HCT116 (cell line): ENCODE data around the gene CELF2. TPM values are rescaled to one million over a fixed set of nuclear protein-coding genes. Genes with fewer than 3 reads are reported as not detected.

ENCODE experiments used
- ATAC-seq: fragments of 200-7000 bp; cut with Tn5 transposase; 2 replicates; pipeline ENCODE4 v1.9.1; 2020; ENCODE audit warnings: mild to moderate bottlenecking, moderate library complexity
- BruUV-seq: library from RNA; stranded (reverse); fragments of 400-500 nt; replicated peaks from 2 replicates; lab custom pipeline; 2021; lab: Mats Ljungman, UMichigan
- CTCF ChIA-PET: fragments of 300-600 bp; sonication (Branson Sonifier 250); formaldehyde crosslinking; loops from one replicate; lab custom pipeline; 2021; ENCODE audit warnings: antibody characterized with exemption; lab: Charles Lee
- POLR2A ChIA-PET: fragments of 300-600, 350-600 bp; sonication (Branson Sonifier 250); formaldehyde crosslinking; loops from one replicate; lab custom pipeline; 2021; ENCODE audit warnings: antibody characterized with exemption; lab: Charles Lee
- RAD21 ChIA-PET, 2 experiments: fragments of 300-600 bp; sonication (Branson Sonifier 250); formaldehyde crosslinking; loops; one replicate each; lab custom pipeline; 2023; ENCODE audit warnings: low total read pairs in 2 of 2; ENCODE audit not compliant: uncharacterized antibody in 2 of 2, unreplicated experiment in 2 of 2, low non-redundant PET in 1 of 2; lab: Charles Lee
- DNase-seq: peaks from one replicate; pipeline ENCODE4 v3.0.0-alpha.2; 2010; ENCODE audit warnings: low read depth, low spot score
- H2AFZ ChIP-seq: fragments of 200-600 bp; shearing (Covaris generic), sonication (generic); 2 replicates; pipeline ENCODE4 v1.6.1; 2017; ENCODE audit warnings: low read depth, mixed run types, mixed read lengths, antibody characterized with exemption, low read length; ENCODE audit not compliant: poor library complexity, severe bottlenecking
- H3K27ac ChIP-seq: 2 replicates; pipeline ENCODE4 v1.5.1; 2012; ENCODE audit warnings: low read depth, low read length
- H3K27me3 ChIP-seq: fragments of 200-600 bp; sonication (generic); 2 replicates; pipeline ENCODE4 v1.6.1; 2016; ENCODE audit warnings: mixed run types, low read length, mixed read lengths; ENCODE audit not compliant: insufficient read depth
- H3K36me3 ChIP-seq, 2 experiments: fragments of 200-500 bp in 1 of 2; fragments of 200-600 bp in 1 of 2; sonication (Bioruptor generic) in 1 of 2; sonication (generic) in 1 of 2; 2 replicates each; pipeline versions ENCODE4 v1.5.1 to v1.6.1; 2014 to 2016; ENCODE audit warnings: low read length in 2 of 2, inconsistent platforms in 1 of 2, mixed read lengths in 1 of 2, mixed run types in 1 of 2; ENCODE audit not compliant: insufficient read depth in 2 of 2, control insufficient read depth in 1 of 2
- H3K4me1 ChIP-seq, 2 experiments: fragments of 200-600 bp in 1 of 2; sonication (generic) in 1 of 2; 2 replicates each; pipeline versions ENCODE4 v1.5.1 to v1.6.1; 2012 to 2017; ENCODE audit warnings: low read length in 2 of 2, inconsistent platforms in 1 of 2, mild to moderate bottlenecking in 1 of 2, mixed read lengths in 1 of 2, mixed run types in 1 of 2, moderate library complexity in 1 of 2; ENCODE audit not compliant: insufficient read depth in 2 of 2, control insufficient read depth in 1 of 2
- H3K4me2 ChIP-seq: fragments of 200-600 bp; sonication (generic); 2 replicates; pipeline ENCODE4 v1.6.1; 2017; ENCODE audit warnings: mixed run types, low read length, mixed read lengths
- H3K4me3 ChIP-seq, 2 experiments: fragments of 200-600 bp in 1 of 2; sonication (generic) in 1 of 2; replicated peaks in 1 of 2; 2 replicates each; pipeline ENCODE4 v1.5.1; 2011 to 2016; ENCODE audit warnings: low read length in 2 of 2, control low read depth in 1 of 2, low read depth in 1 of 2, mild to moderate bottlenecking in 1 of 2, mixed read lengths in 1 of 2, mixed run types in 1 of 2
- H3K79me2 ChIP-seq: fragments of 200-600 bp; sonication (generic); 2 replicates; pipeline ENCODE4 v1.6.1; 2017; ENCODE audit warnings: mild to moderate bottlenecking, mixed run types, low read length, moderate library complexity, mixed read lengths; ENCODE audit not compliant: insufficient read depth
- H3K9ac ChIP-seq: fragments of 200-600 bp; sonication (generic); 2 replicates; pipeline ENCODE4 v1.6.1; 2016; ENCODE audit warnings: low read length, mixed read lengths
- H3K9me2 ChIP-seq: fragments of 200-600 bp; sonication (generic), shearing (Covaris generic); 2 replicates; pipeline ENCODE4 v1.6.1; 2017; ENCODE audit warnings: mixed run types, mild to moderate bottlenecking, moderate library complexity; ENCODE audit not compliant: insufficient read depth
- H3K9me3 ChIP-seq, 2 experiments: fragments of 200-500 bp in 1 of 2; fragments of 200-600 bp in 1 of 2; sonication (Bioruptor generic) in 1 of 2; sonication (generic) in 1 of 2; 2 replicates each; pipeline ENCODE4 v1.6.1; 2014 to 2017; ENCODE audit warnings: low read length in 2 of 2, mixed read lengths in 2 of 2, inconsistent platforms in 1 of 2, low read depth in 1 of 2, mild to moderate bottlenecking in 1 of 2, mixed run types in 1 of 2, moderate library complexity in 1 of 2; ENCODE audit not compliant: control insufficient read depth in 1 of 2, insufficient read depth in 1 of 2
- H4K20me1 ChIP-seq: fragments of 200-600 bp; sonication (generic), shearing (Covaris generic); 2 replicates; pipeline ENCODE4 v1.6.1; 2017; ENCODE audit warnings: mixed run types, mild to moderate bottlenecking, moderate library complexity; ENCODE audit not compliant: insufficient read depth
- ATF3 ChIP-seq: IDR thresholded peaks from 2 replicates; pipeline ENCODE4 v1.6.1; 2012
- CBX3 ChIP-seq: IDR thresholded peaks from 2 replicates; pipeline ENCODE4 v1.6.1; 2012; ENCODE audit warnings: low read depth
- CTCF ChIP-seq, 3 experiments: fragments of 200-600 bp in 1 of 3; sonication (generic) in 1 of 3; IDR thresholded peaks in 2 of 3; conservative IDR thresholded peaks in 1 of 3; 2 replicates each; pipeline ENCODE4 v1.5.1; 2012 to 2017; ENCODE audit warnings: low read depth in 2 of 3, low read length in 2 of 3, antibody characterized with exemption in 1 of 3, borderline replicate concordance in 1 of 3, control low read depth in 1 of 3, mild to moderate bottlenecking in 1 of 3, mixed read lengths in 1 of 3, mixed run types in 1 of 3, moderate library complexity in 1 of 3; ENCODE audit not compliant: insufficient read depth in 1 of 3
- EGR1 ChIP-seq: IDR thresholded peaks from 2 replicates; pipeline ENCODE4 v1.6.1; 2012; ENCODE audit warnings: low read depth
- ELF1 ChIP-seq: IDR thresholded peaks from 2 replicates; pipeline ENCODE4 v1.6.1; 2012; ENCODE audit warnings: low read depth, borderline replicate concordance
- FOSL1 ChIP-seq: IDR thresholded peaks from 2 replicates; pipeline ENCODE4 v1.6.1; 2012; ENCODE audit warnings: low read depth
- MAX ChIP-seq: IDR thresholded peaks from 2 replicates; pipeline ENCODE4 v1.6.1; 2012
- RAD21 ChIP-seq: IDR thresholded peaks from 2 replicates; pipeline ENCODE4 v1.6.1; 2012; ENCODE audit warnings: low read depth, mild to moderate bottlenecking
- SP1 ChIP-seq: IDR thresholded peaks from 2 replicates; pipeline ENCODE4 v1.6.1; 2012; ENCODE audit warnings: low read depth
- SRF ChIP-seq: IDR thresholded peaks from 2 replicates; pipeline ENCODE4 v1.6.1; 2012; ENCODE audit warnings: low read depth
- YY1 ChIP-seq: IDR thresholded peaks from 2 replicates; pipeline ENCODE4 v1.6.1; 2011; ENCODE audit warnings: low read length, low read depth, moderate library complexity, mild to moderate bottlenecking; ENCODE audit not compliant: insufficient replicate concordance; ENCODE audit errors: extremely low read depth
- ZBTB33 ChIP-seq: IDR thresholded peaks from 2 replicates; pipeline ENCODE4 v1.6.1; 2011; ENCODE audit warnings: mild to moderate bottlenecking, low read length, moderate library complexity; ENCODE audit not compliant: insufficient replicate concordance; ENCODE audit errors: extremely low read depth
- ZFX ChIP-seq: fragments of 450-650 bp; IDR thresholded peaks from 2 replicates; pipeline ENCODE4 v1.6.1; 2017
- intact Hi-C: fragments of 100-400 bp; cut with micrococcal nuclease; formaldehyde crosslinking; loops from 2 replicates; pipeline ENCODE4 v1.10.0; 2022
- total RNA-seq: library from RNA; stranded (reverse); gene quantifications from one replicate; pipeline ENCODE4 v1.2.1, GENCODE V29; 2021; ENCODE audit not compliant: unreplicated experiment

Gene CELF2
- total RNA-seq, 1 experiment from 2014 or later: 0.66 TPM

- POLR2A ChIA-PET: no interaction called here
- CTCF ChIA-PET: no interaction called here
- H3K9me2 ChIP-seq: no peaks in the 10 kb centered on the region
- no peak overlapping the region for H2AFZ ChIP-seq
- DNase-seq (no peak), ATAC-seq (no peak)
- no peak overlapping the region for H3K27ac ChIP-seq
- no peaks in the 10 kb centered on the region for H3K79me2 ChIP-seq
- no peak overlapping the region for H3K9ac ChIP-seq
- H4K20me1 ChIP-seq: no peaks in the 10 kb centered on the region
- H3K4me1 ChIP-seq: no peaks in the 10 kb centered on the region
- no peak for TF ChIP-seq EGR1
- no peak for TF ChIP-seq SRF
- no peak for TF ChIP-seq SP1
- TF ChIP-seq ZFX: no peak
- no peak for TF ChIP-seq RAD21
- TF ChIP-seq ELF1: no peak
- H3K4me2 ChIP-seq: no peak overlapping the region
- no peaks in the 10 kb centered on the region for H3K36me3 ChIP-seq
- RAD21 ChIA-PET: no interaction called here
- no peak overlapping the region for H3K4me3 ChIP-seq
- intact Hi-C loops: no loop called here
- 0 out of 2 replicates have a peak, but pooled peaks cover 4% of the 10 kb centered on the region for H3K27me3 ChIP-seq
- no peaks in the 10 kb centered on the region for H3K9me3 ChIP-seq
- BruUV-seq: no TSS peak
Observed at GRCh38 chr10:11295492-11295891, 277.8 kb downstream of the CELF2 start.

GRCh38 chr10:11297136-11297535 lies 279.5 kb downstream of the CELF2 start:
- no TSS peak for BruUV-seq
- no peak overlapping the region for H3K4me3 ChIP-seq

More at GRCh38 chr10:11297136-11297535, 279.5 kb downstream of the CELF2 start:
- Histone ChIP-seq H3K27ac (no peak overlapping the region), H3K4me2 (no peak overlapping the region), H3K36me3 (no peaks in the 10 kb centered on the region), H3K4me1 (no peaks in the 10 kb centered on the region), H3K9me3 (no peaks in the 10 kb centered on the region), H3K9ac (no peak overlapping the region), H4K20me1 (no peaks in the 10 kb centered on the region), H3K27me3 (0 out of 2 replicates have a peak, but pooled peaks cover 4% of the 10 kb centered on the region), H3K9me2 (no peaks in the 10 kb centered on the region), H2AFZ (no peak overlapping the region), H3K79me2 (no peaks in the 10 kb centered on the region)
- ChIA-PET RAD21 (no interaction called here), POLR2A (no interaction called here), CTCF (no interaction called here)
- ATAC-seq: no peak
- DNase-seq: no peak
- no peak for TF ChIP-seq MAX
- TF ChIP-seq RAD21: no peak
- TF ChIP-seq FOSL1: no peak
- TF ChIP-seq ATF3: no peak
- TF ChIP-seq CBX3: no peak
- no peak for TF ChIP-seq ZFX
- TF ChIP-seq ZBTB33: no peak
- no peak for TF ChIP-seq YY1
- no peak for TF ChIP-seq SP1
- TF ChIP-seq CTCF (IDR thresholded peaks at IDR 0.05 in 2 of 3, conservative IDR thresholded peaks at IDR 0.05 in 1 of 3; ENCODE audit: borderline replicate concordance in 1 of 3, insufficient read depth in 1 of 3, low read depth in 2 of 3, low read length in 2 of 3): no peak
- intact Hi-C loops: no loop called here
